ENCODE results near the gene IL1F10. TPM values are rescaled to one million over a fixed set of nuclear protein-coding genes. Genes with fewer than 3 reads are reported as not detected.

Gene IL1F10
- total and polyA plus RNA-seq, 2 of the 8 experiments (the other 6 are each of a cell fraction or from before 2014, with no cell fraction given), result not detected

- H3K4me1 ChIP-seq (replicated peaks in 1 of 4; ENCODE audit: control insufficient read depth in 3 of 4, insufficient read depth in 4 of 4, low read length in 3 of 4), result no peaks in the 10 kb centered on the region
- no peaks in the 10 kb centered on the region for H3K79me1 ChIP-seq (ENCODE audit: low read depth, low read length)
- H4K5ac ChIP-seq (ENCODE audit: insufficient read length, low read depth, low read length), result no peak overlapping the region
- no peak overlapping the region for H2AK5ac ChIP-seq (ENCODE audit: low read depth, low read length)
- POLR2A ChIA-PET (ENCODE audit: partially characterized antibody), result no interaction called here
- DNase-seq (ENCODE audit: low read depth in 1 of 2, low spot score in 2 of 2) (no peak), FAIRE-seq (no peak)
- H2BK15ac ChIP-seq (ENCODE audit: low read length), result no peak overlapping the region
- H2BK20ac ChIP-seq (ENCODE audit: low read length), result no peak overlapping the region
- no peak overlapping the region for H2BK120ac ChIP-seq (replicated peaks; ENCODE audit: low read depth, low read length)
- H3K14ac ChIP-seq (ENCODE audit: insufficient read length), result no peak overlapping the region
- CTCF ChIA-PET (ENCODE audit: partially characterized antibody), result interaction anchor here (4.5 kb wide), 1 partner anchor 23 kb away, joined by 15 read pairs; no protein-coding TSS in a partner anchor
- H3K23me2 ChIP-seq (ENCODE audit: low read depth, low read length), result no peaks in the 10 kb centered on the region
- no peak overlapping the region for H2AFZ ChIP-seq (ENCODE audit: low read length)
- no peak overlapping the region for H3K4ac ChIP-seq (replicated peaks; ENCODE audit: insufficient read length, low read depth, low read length)
- H3K36me3 ChIP-seq (ENCODE audit: control insufficient read depth in 2 of 4, insufficient read depth in 4 of 4, low read length in 3 of 4), result no peaks in the 10 kb centered on the region
- H3K18ac ChIP-seq (ENCODE audit: extremely low read depth, low read length), result no peak overlapping the region
- no peaks in the 10 kb centered on the region for H3K79me2 ChIP-seq (ENCODE audit: control insufficient read depth in 1 of 2, insufficient read depth in 2 of 2, low read length in 2 of 2)
- 95% methylated on average over 4 of the region's 4 CpGs; no CpG with 5 or more reads in 1 of the 2 experiments for WGBS, 2 experiments (ENCODE audit: extremely low coverage in 1 of 2, insufficient coverage in 1 of 2, insufficient read length in 1 of 2, insufficient replicate concordance in 2 of 2, low coverage in 1 of 2, low lambda C conversion rate in 2 of 2, missing lambda C conversion rate in 1 of 2)
- peaks cover 0 to 3% of the 10 kb centered on the region in 2 experiments; a peak in 1 of 4 replicates for H3K9me3 ChIP-seq (ENCODE audit: insufficient read depth in 2 of 2, low read depth in 1 of 2, low read length in 1 of 2)
- H3K9ac ChIP-seq (replicated peaks in 1 of 4; ENCODE audit: extremely low read depth in 1 of 4, low read depth in 3 of 4, low read length in 3 of 4), result no peak overlapping the region
- H3K23ac ChIP-seq (ENCODE audit: insufficient read length), result no peak overlapping the region
- H3K4me3 ChIP-seq (ENCODE audit: extremely low read depth in 1 of 4, insufficient read depth in 2 of 4, low read depth in 3 of 4, low read length in 4 of 4), result no peak overlapping the region
- no peak overlapping the region for H3K27ac ChIP-seq (ENCODE audit: low read depth, low read length)
- H3K56ac ChIP-seq (replicated peaks; ENCODE audit: insufficient read length, low read depth, low read length), result no peak overlapping the region
- no peak overlapping the region for H4K8ac ChIP-seq (ENCODE audit: extremely low read depth, insufficient read depth, low read length)
- H3K4me2 ChIP-seq (ENCODE audit: insufficient read depth in 1 of 2, low read depth in 2 of 2, low read length in 2 of 2), result no peak overlapping the region
- H4K20me1 ChIP-seq (replicated peaks in 1 of 2; ENCODE audit: control insufficient read depth in 1 of 2, insufficient read depth in 2 of 2, low read length in 2 of 2), result no peaks in the 10 kb centered on the region
- H3K27me3 ChIP-seq (replicated peaks in 1 of 4; ENCODE audit: control insufficient read depth in 3 of 4, extremely low read depth in 1 of 4, insufficient read depth in 3 of 4, low read length in 3 of 4), result no peaks in the 10 kb centered on the region
- H2BK5ac ChIP-seq (ENCODE audit: low read depth, low read length), result no peak overlapping the region
- no peak overlapping the region for H4K91ac ChIP-seq (replicated peaks; ENCODE audit: insufficient read length, low read length)
- H2BK12ac ChIP-seq (ENCODE audit: low read depth, low read length), result no peak overlapping the region
- no peak for TF ChIP-seq TAF7 (optimal IDR thresholded peaks at IDR 0.05; ENCODE audit: borderline replicate concordance, low read depth, low read length)
- no peak for TF ChIP-seq CBX8 (IDR thresholded peaks at IDR 0.05; ENCODE audit: borderline replicate concordance, low read depth, low read length)
- TF ChIP-seq ASH2L (IDR thresholded peaks at IDR 0.05; ENCODE audit: low read length), result no peak
- no peak for TF ChIP-seq EZH2 (IDR thresholded peaks at IDR 0.05; ENCODE audit: low read depth, low read length, severe bottlenecking)
- TF ChIP-seq POLR2AphosphoS5 (IDR thresholded peaks at IDR 0.05; ENCODE audit: low read depth, low read length), result no peak
- no peak for TF ChIP-seq E2F6 (IDR thresholded peaks at IDR 0.05)
- no peak for TF ChIP-seq SIX5 (IDR thresholded peaks at IDR 0.05; ENCODE audit: low read depth, low read length)
- TF ChIP-seq TCF12 (IDR thresholded peaks at IDR 0.05; ENCODE audit: low read depth, low read length), result no peak
- no peak for TF ChIP-seq CHD2 (IDR thresholded peaks at IDR 0.05; ENCODE audit: low read length)
- TF ChIP-seq SUZ12 (IDR thresholded peaks at IDR 0.05; ENCODE audit: low read length), result no peak
- TF ChIP-seq HDAC2 (IDR thresholded peaks at IDR 0.05; ENCODE audit: borderline replicate concordance in 1 of 2, low read depth in 2 of 2, low read length in 2 of 2), result no peak
Observed at GRCh38 chr2:113103277-113103676, 35.5 kb downstream of the IL1F10 start.
